Measurements from ENCODE around the gene DIAPH3.

GRCh38 chr13:59954601-59955000, 209.1 kb downstream of the DIAPH3 start:
- TF ChIP-seq CTCF (conservative IDR thresholded peaks at IDR 0.05; ENCODE audit: low read depth, low read length) = no peak
- TF ChIP-seq EZH2 (IDR thresholded peaks at IDR 0.05; ENCODE audit: borderline replicate concordance, low read depth, low read length, poor library complexity, severe bottlenecking) = no peak

Data from A673 (cell line).